Putamen (tissue), 1 donor: ENCODE measurements around the gene GRIK4.

Source experiments
- DNase-seq: peaks from one replicate; pipeline ENCODE4 v3.0.0-alpha.2; 2016; ENCODE audit warnings: low spot score

GRIK4 gene

GRCh38 chr11:120917559-120918239, 406.2 kb downstream of the GRIK4 start:
- DNase-seq: no peak

GRCh38 chr11:120918257-120918656, 406.7 kb downstream of the GRIK4 start:
- DNase-seq: no peak

- DNase-seq: no peak
Observed at GRCh38 chr11:120919045-120919444, 407.5 kb downstream of the GRIK4 start.

GRCh38 chr11:120919566-120919965, 408.0 kb downstream of the GRIK4 start:
- no peak for DNase-seq

GRCh38 chr11:120923866-120924508, 412.4 kb downstream of the GRIK4 start:
- DNase-seq: no peak

- DNase-seq: no peak
Observed at GRCh38 chr11:120925944-120926343, 414.4 kb downstream of the GRIK4 start.

GRCh38 chr11:120928627-120929026, 417.1 kb downstream of the GRIK4 start:
- DNase-seq: no peak

- DNase-seq: peak; percentile 68
Observed at GRCh38 chr11:120929090-120929489, 417.5 kb downstream of the GRIK4 start.

- no peak for DNase-seq
Observed at GRCh38 chr11:120929664-120930154, 418.2 kb downstream of the GRIK4 start.

- DNase-seq: no peak
Observed at GRCh38 chr11:120931057-120931779, 419.7 kb downstream of the GRIK4 start.

GRCh38 chr11:120932305-120932915, 420.9 kb downstream of the GRIK4 start:
- no peak for DNase-seq

- DNase-seq: no peak
Observed at GRCh38 chr11:120936356-120936755, 424.8 kb downstream of the GRIK4 start.

GRCh38 chr11:120937501-120937900, 426.0 kb downstream of the GRIK4 start:
- no peak for DNase-seq

- DNase-seq: no peak
Observed at GRCh38 chr11:120938260-120938659, 426.7 kb downstream of the GRIK4 start.

- no peak for DNase-seq
Observed at GRCh38 chr11:120940160-120940848, 428.8 kb downstream of the GRIK4 start.

- DNase-seq: no peak
Observed at GRCh38 chr11:120941000-120941399, 429.5 kb downstream of the GRIK4 start.

- no peak for DNase-seq
Observed at GRCh38 chr11:120942701-120943100, 431.2 kb downstream of the GRIK4 start.

GRCh38 chr11:120945042-120945441, 433.5 kb downstream of the GRIK4 start:
- DNase-seq: no peak

GRCh38 chr11:120950880-120951279, 439.3 kb downstream of the GRIK4 start:
- DNase-seq: no peak

- DNase-seq: peak; percentile 81
Observed at GRCh38 chr11:120952461-120953434, 441.2 kb downstream of the GRIK4 start.

- no peak for DNase-seq
Observed at GRCh38 chr11:120954381-120954780, 442.8 kb downstream of the GRIK4 start.
